ENCODE results near the gene MTTP. TPM values are rescaled to one million over a fixed set of nuclear protein-coding genes. Genes with fewer than 3 reads are reported as not detected.
"Not testable (repeated sequence)": the region's sequence is repeated elsewhere in the genome, so short reads cannot be mapped to it uniquely, and the experiment has no call there.

The MTTP gene
- polyA plus RNA-seq (2013, experiment 1 of 4) = 2.1 TPM
- 1.1 TPM for polyA plus RNA-seq (2013, experiment 2 of 4)
- polyA plus RNA-seq (2013, experiment 3 of 4) = 2.3 TPM
- polyA plus RNA-seq (2013, experiment 4 of 4) = 3.0 TPM

- Histone ChIP-seq H3K4me3 (ENCODE audit: insufficient read depth, low read depth, low read length) (no peak within 1 kb of the TSS), H3K27ac (ENCODE audit: insufficient read depth, low read depth, low read length, poor library complexity, severe bottlenecking) (no peak within 1 kb of the TSS), H3K4me1 (ENCODE audit: control insufficient read depth, insufficient read depth, low read length) (peaks cover 8% of the 10 kb centered on the region), H3K36me3 (ENCODE audit: control insufficient read depth, insufficient read depth, low read length) (no peaks in the 10 kb centered on the region), H3K27me3 (ENCODE audit: control insufficient read depth, insufficient read depth, low read length, poor library complexity, severe bottlenecking) (no peaks in the 10 kb centered on the region), H3K9me3 (ENCODE audit: control insufficient read depth, low read length) (no peaks in the 10 kb centered on the region)
- 67 to 92% methylated on average over 3 of the region's 3 CpGs for WGBS, 2 experiments
Measured at GRCh38 chr4:99574530-99575324, at the start of gene MTTP. MTTP (plus strand) TSS chr4:99574824; CDS start chr4:99574910, 86 bp downstream.

DNA sequence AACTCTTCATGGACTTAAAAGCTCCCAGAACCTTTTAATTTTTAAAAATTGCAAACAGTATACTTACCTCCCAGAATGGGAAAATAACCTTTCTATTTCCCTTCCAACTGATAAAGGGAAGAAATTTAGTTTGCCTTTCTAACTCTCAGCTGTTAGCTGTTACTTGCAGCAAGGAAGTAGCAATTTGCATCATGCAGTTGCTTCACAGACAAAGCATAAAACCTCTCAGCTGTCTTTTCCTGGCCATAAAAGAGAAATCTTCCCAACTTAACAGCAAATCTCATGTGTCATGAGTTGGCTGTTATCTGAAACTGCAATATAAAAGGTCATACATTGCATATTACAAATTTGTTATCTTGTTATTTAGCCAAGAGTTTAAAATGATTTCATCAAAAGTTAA is 45.4 kb upstream of the MTTP start:
- H3K4me1 ChIP-seq (ENCODE audit: control insufficient read depth, insufficient read depth, low read length) = no peaks in the 10 kb centered on the region
- no peaks in the 10 kb centered on the region for H3K27me3 ChIP-seq (ENCODE audit: control insufficient read depth, insufficient read depth, low read length, poor library complexity, severe bottlenecking)
- no peak overlapping the region for H3K27ac ChIP-seq (ENCODE audit: insufficient read depth, low read depth, low read length, poor library complexity, severe bottlenecking)
- H3K36me3 ChIP-seq (ENCODE audit: control insufficient read depth, insufficient read depth, low read length) = no peaks in the 10 kb centered on the region
- H3K9me3 ChIP-seq (ENCODE audit: control insufficient read depth, low read length) = no peaks in the 10 kb centered on the region
- no peak overlapping the region for H3K4me3 ChIP-seq (ENCODE audit: insufficient read depth, low read depth, low read length)

- no peak overlapping the region for H3K27ac ChIP-seq (ENCODE audit: insufficient read depth, low read depth, low read length, poor library complexity, severe bottlenecking)
- no peaks in the 10 kb centered on the region for H3K4me1 ChIP-seq (ENCODE audit: control insufficient read depth, insufficient read depth, low read length)
- no peaks in the 10 kb centered on the region for H3K27me3 ChIP-seq (ENCODE audit: control insufficient read depth, insufficient read depth, low read length, poor library complexity, severe bottlenecking)
- no peaks in the 10 kb centered on the region for H3K36me3 ChIP-seq (ENCODE audit: control insufficient read depth, insufficient read depth, low read length)
- H3K4me3 ChIP-seq (ENCODE audit: insufficient read depth, low read depth, low read length) = no peak overlapping the region
- no peaks in the 10 kb centered on the region for H3K9me3 ChIP-seq (ENCODE audit: control insufficient read depth, low read length)
- WGBS, 2 experiments = 89 to 91% methylated on average over 3 of the region's 3 CpGs
Measured at GRCh38 chr4:99529956-99530355, 44.7 kb upstream of the MTTP start.

GRCh38 chr4:99534699-99535098 is 39.9 kb upstream of the MTTP start:
- not testable (repeated sequence) for H3K9me3 ChIP-seq (ENCODE audit: control insufficient read depth, low read length); H3K4me1 ChIP-seq (ENCODE audit: control insufficient read depth, insufficient read depth, low read length); H3K27ac ChIP-seq (ENCODE audit: insufficient read depth, low read depth, low read length, poor library complexity, severe bottlenecking); H3K4me3 ChIP-seq (ENCODE audit: insufficient read depth, low read depth, low read length); H3K27me3 ChIP-seq (ENCODE audit: control insufficient read depth, insufficient read depth, low read length, poor library complexity, severe bottlenecking); H3K36me3 ChIP-seq (ENCODE audit: control insufficient read depth, insufficient read depth, low read length)
- WGBS, 2 experiments = 92 to 97% methylated on average over 3 of the region's 3 CpGs

DNA sequence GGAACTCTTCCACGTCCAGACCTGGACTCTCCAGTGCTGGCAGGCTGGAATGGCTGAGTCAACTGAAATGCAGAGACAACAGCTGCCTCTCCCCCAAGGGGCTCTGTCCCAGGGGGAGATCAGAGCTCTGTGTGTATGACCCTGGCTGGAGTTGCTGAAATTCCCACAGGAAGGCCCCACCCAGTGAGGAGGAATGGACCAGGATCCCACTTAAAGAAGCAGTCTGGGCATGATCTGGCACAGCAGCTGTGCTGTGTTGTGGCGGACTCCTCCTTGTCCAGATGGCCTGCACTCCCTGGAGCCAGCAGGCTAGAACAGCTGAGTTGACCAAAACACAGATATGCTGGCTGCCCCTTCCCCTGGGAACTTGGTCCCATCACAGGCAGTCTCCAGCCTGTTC is 38.4 kb upstream of the MTTP start:
- WGBS, 2 experiments = 43 to 55% methylated on average over 2 of the region's 2 CpGs
- Histone ChIP-seq H3K27me3 (ENCODE audit: control insufficient read depth, insufficient read depth, low read length, poor library complexity, severe bottlenecking) (no peaks in the 10 kb centered on the region), H3K36me3 (ENCODE audit: control insufficient read depth, insufficient read depth, low read length) (no peaks in the 10 kb centered on the region), H3K4me1 (ENCODE audit: control insufficient read depth, insufficient read depth, low read length) (no peaks in the 10 kb centered on the region), H3K9me3 (ENCODE audit: control insufficient read depth, low read length) (no peaks in the 10 kb centered on the region), H3K4me3 (ENCODE audit: insufficient read depth, low read depth, low read length) (no peak overlapping the region), H3K27ac (ENCODE audit: insufficient read depth, low read depth, low read length, poor library complexity, severe bottlenecking) (no peak overlapping the region)

- 92 to 97% methylated on average over 2 of the region's 2 CpGs for WGBS, 2 experiments
- Histone ChIP-seq H3K36me3 (ENCODE audit: control insufficient read depth, insufficient read depth, low read length) (no peaks in the 10 kb centered on the region), H3K9me3 (ENCODE audit: control insufficient read depth, low read length) (no peaks in the 10 kb centered on the region)
Measured at GRCh38 chr4:99536848-99537247, 37.8 kb upstream of the MTTP start.

DNA sequence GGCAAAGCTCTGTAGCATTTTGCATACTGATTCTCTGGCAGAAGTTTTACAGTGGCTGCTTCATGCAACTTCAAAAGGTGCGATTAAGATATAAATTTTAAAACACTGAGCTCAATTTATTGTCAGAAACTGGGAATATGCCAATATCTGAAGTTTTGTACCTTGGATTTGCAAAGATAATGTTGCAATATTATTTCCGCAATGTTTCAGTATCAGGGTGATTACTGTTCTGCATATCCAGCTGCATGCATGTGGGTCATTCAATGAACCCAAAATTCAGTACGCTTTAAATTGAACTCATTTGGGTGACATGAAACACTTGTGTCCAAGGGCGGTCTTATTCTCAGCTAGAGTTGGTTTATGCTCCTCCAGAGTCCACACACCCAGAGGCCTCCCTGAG is 37.0 kb upstream of the MTTP start:
- no peak overlapping the region for H3K4me3 ChIP-seq (ENCODE audit: insufficient read depth, low read depth, low read length)
- H3K27ac ChIP-seq (ENCODE audit: insufficient read depth, low read depth, low read length, poor library complexity, severe bottlenecking) = no peak overlapping the region
- no peaks in the 10 kb centered on the region for H3K27me3 ChIP-seq (ENCODE audit: control insufficient read depth, insufficient read depth, low read length, poor library complexity, severe bottlenecking)
- 70 to 71% methylated on average over 4 of the region's 4 CpGs for WGBS, 2 experiments
- no peaks in the 10 kb centered on the region for H3K36me3 ChIP-seq (ENCODE audit: control insufficient read depth, insufficient read depth, low read length)
- H3K4me1 ChIP-seq (ENCODE audit: control insufficient read depth, insufficient read depth, low read length) = no peaks in the 10 kb centered on the region
- H3K9me3 ChIP-seq (ENCODE audit: control insufficient read depth, low read length) = no peaks in the 10 kb centered on the region

More at GRCh38 chr4:99536848-99537247, 37.8 kb upstream of the MTTP start:
- Histone ChIP-seq H3K27ac (ENCODE audit: insufficient read depth, low read depth, low read length, poor library complexity, severe bottlenecking) (no peak overlapping the region), H3K27me3 (ENCODE audit: control insufficient read depth, insufficient read depth, low read length, poor library complexity, severe bottlenecking) (no peaks in the 10 kb centered on the region), H3K4me1 (ENCODE audit: control insufficient read depth, insufficient read depth, low read length) (no peaks in the 10 kb centered on the region), H3K4me3 (ENCODE audit: insufficient read depth, low read depth, low read length) (no peak overlapping the region)

DNA sequence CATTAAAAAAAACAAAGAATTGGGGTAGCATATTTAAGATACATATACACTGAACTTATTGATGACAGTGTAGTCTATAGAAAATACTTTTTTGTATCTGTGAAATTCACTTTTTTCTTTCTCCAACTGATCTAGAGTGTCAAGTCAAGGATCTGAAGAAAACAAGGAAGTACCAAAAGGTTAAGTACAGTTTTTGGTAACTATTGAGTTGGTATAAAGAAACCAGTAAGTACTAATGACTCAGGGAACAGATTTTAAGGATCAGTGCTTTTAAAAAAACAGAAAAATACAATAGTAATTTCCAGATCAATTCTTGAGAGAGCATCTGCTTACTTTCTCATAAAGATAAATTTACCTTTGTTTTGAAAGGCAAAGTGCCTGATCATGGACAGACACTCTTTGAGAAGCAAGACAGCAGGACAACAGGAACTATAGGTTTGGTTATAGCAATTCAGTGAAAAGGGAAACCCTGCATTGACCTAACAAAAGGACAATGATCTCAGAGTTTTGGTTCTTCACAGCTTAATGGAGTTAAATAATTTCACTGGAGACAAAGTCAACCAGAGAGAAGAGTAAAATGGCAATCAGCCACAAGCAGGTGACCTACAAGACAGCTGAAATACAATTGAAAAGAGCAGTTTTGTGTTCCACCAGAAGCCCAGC is 34.2 kb upstream of the MTTP start:
- Histone ChIP-seq H3K27me3 (ENCODE audit: control insufficient read depth, insufficient read depth, low read length, poor library complexity, severe bottlenecking) (no peaks in the 10 kb centered on the region), H3K36me3 (ENCODE audit: control insufficient read depth, insufficient read depth, low read length) (no peaks in the 10 kb centered on the region), H3K9me3 (ENCODE audit: control insufficient read depth, low read length) (no peaks in the 10 kb centered on the region), H3K4me1 (ENCODE audit: control insufficient read depth, insufficient read depth, low read length) (no peaks in the 10 kb centered on the region), H3K27ac (ENCODE audit: insufficient read depth, low read depth, low read length, poor library complexity, severe bottlenecking) (no peak overlapping the region), H3K4me3 (ENCODE audit: insufficient read depth, low read depth, low read length) (no peak overlapping the region)

GRCh38 chr4:99552872-99553271 is 21.8 kb upstream of the MTTP start:
- Histone ChIP-seq H3K4me1 (ENCODE audit: control insufficient read depth, insufficient read depth, low read length) (no peaks in the 10 kb centered on the region), H3K4me3 (ENCODE audit: insufficient read depth, low read depth, low read length) (no peak overlapping the region), H3K27ac (ENCODE audit: insufficient read depth, low read depth, low read length, poor library complexity, severe bottlenecking) (no peak overlapping the region), H3K9me3 (ENCODE audit: control insufficient read depth, low read length) (no peaks in the 10 kb centered on the region), H3K36me3 (ENCODE audit: control insufficient read depth, insufficient read depth, low read length) (no peaks in the 10 kb centered on the region), H3K27me3 (ENCODE audit: control insufficient read depth, insufficient read depth, low read length, poor library complexity, severe bottlenecking) (no peaks in the 10 kb centered on the region)
- 90 to 100% methylated on average over 1 to 2 of the region's 2 CpGs for WGBS, 2 experiments

DNA sequence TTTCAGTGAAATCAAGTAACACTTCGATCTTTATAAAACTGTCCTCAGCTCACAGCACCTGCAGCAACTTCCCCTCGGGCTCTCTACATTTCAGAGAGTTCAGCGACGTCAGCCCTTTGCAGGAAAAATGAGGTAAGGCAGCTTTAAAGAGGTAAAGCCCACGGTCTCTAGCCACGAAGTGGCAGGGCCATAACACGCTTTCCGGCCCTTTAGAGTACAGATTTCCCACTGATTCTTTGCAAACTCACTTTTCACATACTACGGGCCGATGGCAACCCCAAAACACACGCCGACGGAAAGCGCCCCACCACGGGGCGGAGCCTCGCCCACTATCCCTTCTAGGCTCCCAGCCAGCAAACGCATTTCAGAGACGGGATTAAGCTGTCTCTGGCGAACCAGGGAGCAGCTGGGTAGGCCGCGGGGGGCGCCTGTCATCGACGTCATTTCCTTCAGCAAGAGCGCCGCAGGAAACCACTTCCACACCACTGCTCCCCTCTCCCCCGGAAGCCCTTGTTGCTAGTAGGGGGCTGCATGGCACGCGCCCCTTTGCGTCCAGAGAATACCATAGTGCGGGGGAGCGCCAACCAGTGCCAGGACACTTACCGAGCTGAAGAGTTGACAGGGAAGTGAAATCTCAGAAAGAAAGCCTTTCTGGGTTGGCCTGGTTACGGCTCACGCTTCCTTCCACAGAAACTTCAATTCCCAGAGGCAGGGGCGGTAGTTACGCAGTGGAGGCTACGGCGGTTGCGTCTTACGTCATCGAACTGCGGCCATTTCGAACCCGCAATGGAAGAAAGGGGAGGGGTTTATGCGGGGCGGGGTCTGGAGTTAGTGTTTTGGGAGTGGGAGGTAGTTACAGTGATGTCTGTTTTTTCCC is 11.1 kb upstream of the MTTP start, which contains the start of gene TRMT10A:
Gene TRMT10A, minus strand, starts transcription at position 730 of the 877 bp plus-strand sequence. CDS start 4,701 bp downstream, outside the sequence.
- 1% methylated on average over 48 of the region's 48 CpGs for WGBS, 2 experiments
- Histone ChIP-seq H3K9me3 (ENCODE audit: control insufficient read depth, low read length) (no peaks in the 10 kb centered on the region), H3K4me1 (ENCODE audit: control insufficient read depth, insufficient read depth, low read length) (no peaks in the 10 kb centered on the region), H3K36me3 (ENCODE audit: control insufficient read depth, insufficient read depth, low read length) (no peaks in the 10 kb centered on the region), H3K4me3 (ENCODE audit: insufficient read depth, low read depth, low read length) (peak within 1 kb of the TSS; percentile 92), H3K27ac (ENCODE audit: insufficient read depth, low read depth, low read length, poor library complexity, severe bottlenecking) (peak within 1 kb of the TSS; percentile 93), H3K27me3 (ENCODE audit: control insufficient read depth, insufficient read depth, low read length, poor library complexity, severe bottlenecking) (no peaks in the 10 kb centered on the region)
